ENCODE results near the gene SPEN. TPM values are rescaled to one million over a fixed set of nuclear protein-coding genes. Genes with fewer than 3 reads are reported as not detected.

SPEN gene, protein sequence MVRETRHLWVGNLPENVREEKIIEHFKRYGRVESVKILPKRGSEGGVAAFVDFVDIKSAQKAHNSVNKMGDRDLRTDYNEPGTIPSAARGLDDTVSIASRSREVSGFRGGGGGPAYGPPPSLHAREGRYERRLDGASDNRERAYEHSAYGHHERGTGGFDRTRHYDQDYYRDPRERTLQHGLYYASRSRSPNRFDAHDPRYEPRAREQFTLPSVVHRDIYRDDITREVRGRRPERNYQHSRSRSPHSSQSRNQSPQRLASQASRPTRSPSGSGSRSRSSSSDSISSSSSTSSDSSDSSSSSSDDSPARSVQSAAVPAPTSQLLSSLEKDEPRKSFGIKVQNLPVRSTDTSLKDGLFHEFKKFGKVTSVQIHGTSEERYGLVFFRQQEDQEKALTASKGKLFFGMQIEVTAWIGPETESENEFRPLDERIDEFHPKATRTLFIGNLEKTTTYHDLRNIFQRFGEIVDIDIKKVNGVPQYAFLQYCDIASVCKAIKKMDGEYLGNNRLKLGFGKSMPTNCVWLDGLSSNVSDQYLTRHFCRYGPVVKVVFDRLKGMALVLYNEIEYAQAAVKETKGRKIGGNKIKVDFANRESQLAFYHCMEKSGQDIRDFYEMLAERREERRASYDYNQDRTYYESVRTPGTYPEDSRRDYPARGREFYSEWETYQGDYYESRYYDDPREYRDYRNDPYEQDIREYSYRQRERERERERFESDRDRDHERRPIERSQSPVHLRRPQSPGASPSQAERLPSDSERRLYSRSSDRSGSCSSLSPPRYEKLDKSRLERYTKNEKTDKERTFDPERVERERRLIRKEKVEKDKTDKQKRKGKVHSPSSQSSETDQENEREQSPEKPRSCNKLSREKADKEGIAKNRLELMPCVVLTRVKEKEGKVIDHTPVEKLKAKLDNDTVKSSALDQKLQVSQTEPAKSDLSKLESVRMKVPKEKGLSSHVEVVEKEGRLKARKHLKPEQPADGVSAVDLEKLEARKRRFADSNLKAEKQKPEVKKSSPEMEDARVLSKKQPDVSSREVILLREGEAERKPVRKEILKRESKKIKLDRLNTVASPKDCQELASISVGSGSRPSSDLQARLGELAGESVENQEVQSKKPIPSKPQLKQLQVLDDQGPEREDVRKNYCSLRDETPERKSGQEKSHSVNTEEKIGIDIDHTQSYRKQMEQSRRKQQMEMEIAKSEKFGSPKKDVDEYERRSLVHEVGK (N-terminal part only)
- total RNA-seq: 24.0 and 29.1 TPM in 2 replicates

- H3K4me3 ChIP-seq (ENCODE audit: low read depth, low read length): peak within 1 kb of the TSS; percentile 90
- no peaks in the 10 kb centered on the region for H3K27me3 ChIP-seq (ENCODE audit: control insufficient read depth, insufficient read depth, low read length)
- no peaks in the 10 kb centered on the region for H3K36me3 ChIP-seq (ENCODE audit: control insufficient read depth, insufficient read depth, low read length)
- TF ChIP-seq CTCF (IDR thresholded peaks at IDR 0.05; ENCODE audit: insufficient read depth, low read length, poor library complexity, severe bottlenecking): no peak
- peak; percentile 90 for DNase-seq (ENCODE audit: low read depth)
Measured at GRCh38 chr1:15847100-15847892, at the start of gene SPEN. Gene SPEN, plus strand, starts transcription at chr1:15847707. Its CDS starts 361 bp downstream, at chr1:15848068.

DNA sequence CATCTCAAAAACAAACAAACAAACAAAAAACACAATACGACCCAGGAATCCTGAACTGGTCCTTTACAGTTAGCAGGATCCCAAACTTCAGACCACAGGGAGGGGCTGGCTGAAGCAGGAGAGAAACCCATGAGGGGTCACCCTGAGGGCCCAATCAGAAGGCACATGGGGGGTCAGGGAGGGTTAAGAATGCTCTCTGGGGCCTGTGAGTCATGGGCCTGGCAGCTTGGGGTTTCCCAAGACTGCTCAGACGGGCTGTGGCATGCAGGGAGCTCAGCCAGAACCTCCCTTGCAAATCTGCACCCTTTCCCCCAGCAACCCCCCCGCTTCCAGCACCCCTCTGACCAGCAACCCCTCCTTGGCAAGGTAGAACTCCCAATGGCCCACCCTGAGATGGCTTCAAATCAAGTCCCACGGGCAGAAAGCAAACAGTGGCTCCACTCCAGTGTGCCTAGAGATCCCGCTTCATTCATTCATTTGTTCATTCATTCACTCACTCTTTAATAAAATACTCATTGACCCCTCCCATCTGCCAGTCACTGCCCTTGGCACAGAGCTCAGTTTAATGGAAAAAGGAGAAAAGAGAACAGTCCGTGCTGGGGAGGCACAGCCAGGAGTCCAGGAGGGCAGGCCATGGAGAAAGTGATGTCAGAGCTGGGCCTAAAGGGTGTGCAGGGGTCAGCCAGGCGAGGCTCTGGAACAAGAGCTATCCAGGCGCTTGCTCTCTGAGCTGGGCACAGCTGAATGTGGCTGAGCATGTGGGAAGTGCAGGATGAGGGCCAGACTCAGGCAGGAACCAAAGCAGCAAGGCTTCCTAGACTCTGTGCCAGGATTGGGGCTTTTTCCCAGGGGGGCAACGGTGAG, 48.3 kb upstream of the SPEN start:
- Histone ChIP-seq H3K4me3 (ENCODE audit: low read depth, low read length) (no peak overlapping the region), H3K27me3 (ENCODE audit: control insufficient read depth, insufficient read depth, low read length) (no peaks in the 10 kb centered on the region), H3K36me3 (ENCODE audit: control insufficient read depth, insufficient read depth, low read length) (no peaks in the 10 kb centered on the region)
- no peak for TF ChIP-seq CTCF (IDR thresholded peaks at IDR 0.05; ENCODE audit: insufficient read depth, low read length, poor library complexity, severe bottlenecking)
- DNase-seq (ENCODE audit: low read depth): peak; percentile 95

DNA sequence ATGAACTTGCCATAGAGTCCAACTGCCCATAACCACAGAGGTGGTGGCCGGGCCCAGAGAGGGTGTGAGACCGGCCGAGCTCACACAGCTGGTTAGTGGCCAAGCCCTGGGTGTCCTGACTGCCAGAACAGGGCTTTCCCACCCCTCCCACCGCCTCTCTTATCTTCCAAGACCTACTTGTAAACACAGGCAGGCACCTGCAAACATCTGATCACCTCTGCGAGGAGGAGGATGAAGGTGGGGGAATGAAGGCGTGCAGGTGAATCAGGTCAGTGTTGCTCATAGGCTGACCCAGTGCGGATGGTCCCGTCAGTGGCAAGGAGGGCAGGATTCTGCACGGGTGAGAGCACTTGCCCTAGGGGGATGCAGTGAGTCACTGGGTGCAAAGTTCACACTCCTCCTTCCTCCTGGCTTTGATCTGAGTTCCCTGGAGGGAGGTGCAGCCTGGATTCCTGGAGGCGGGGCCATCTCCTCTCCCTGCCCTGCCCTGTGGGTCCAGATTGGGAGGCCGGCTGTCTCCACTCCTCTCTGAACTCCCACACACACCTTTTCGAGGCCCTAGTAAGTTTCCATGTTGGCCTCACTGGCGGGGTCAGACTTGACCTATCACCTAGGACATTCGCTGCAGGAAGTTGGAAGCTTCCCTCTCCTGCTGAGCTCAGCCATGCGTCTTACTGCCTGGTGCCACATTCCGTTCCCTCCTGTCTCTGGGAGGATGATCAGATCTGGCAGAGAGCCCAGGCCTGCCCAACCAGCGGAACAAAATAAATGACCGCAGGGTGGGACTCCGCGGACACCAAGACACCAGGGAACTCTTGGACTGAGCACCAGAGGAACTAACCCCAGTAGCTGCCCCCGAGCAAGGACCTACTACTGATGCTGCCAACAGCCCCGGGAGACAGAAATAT, 47.3 kb upstream of the SPEN start:
- no peaks in the 10 kb centered on the region for H3K36me3 ChIP-seq (ENCODE audit: control insufficient read depth, insufficient read depth, low read length)
- peak; percentile 78 for DNase-seq (ENCODE audit: low read depth)
- no peak overlapping the region for H3K4me3 ChIP-seq (ENCODE audit: low read depth, low read length)
- H3K27me3 ChIP-seq (ENCODE audit: control insufficient read depth, insufficient read depth, low read length): no peaks in the 10 kb centered on the region
- no peak for TF ChIP-seq CTCF (IDR thresholded peaks at IDR 0.05; ENCODE audit: insufficient read depth, low read length, poor library complexity, severe bottlenecking)

- H3K4me3 ChIP-seq (ENCODE audit: low read depth, low read length): no peak overlapping the region
- no peaks in the 10 kb centered on the region for H3K27me3 ChIP-seq (ENCODE audit: control insufficient read depth, insufficient read depth, low read length)
- no peak for DNase-seq (ENCODE audit: low read depth)
- no peak for TF ChIP-seq CTCF (IDR thresholded peaks at IDR 0.05; ENCODE audit: insufficient read depth, low read length, poor library complexity, severe bottlenecking)
- H3K36me3 ChIP-seq (ENCODE audit: control insufficient read depth, insufficient read depth, low read length): no peaks in the 10 kb centered on the region
Measured at GRCh38 chr1:15802234-15802965, 45.1 kb upstream of the SPEN start.

All from kidney epithelial cell (primary cell).